Uterus (tissue), 2 donors: ENCODE results near the gene YPEL3.

ENCODE experiments used
- CTCF ChIP-seq, 4 experiments: fragments of 200-600 bp in 2 of 4; fragments of 450-650 bp in 2 of 4; sonication (generic) in 2 of 4; IDR thresholded peaks; one replicate each; pipeline ENCODE4 v1.5.1; 2016 to 2019; ENCODE audit warnings: antibody characterized with exemption in 4 of 4, mild to moderate bottlenecking in 2 of 4, moderate library complexity in 1 of 4
- POLR2A ChIP-seq, 2 donors: fragments of 450-650 bp; IDR thresholded peaks; one replicate each; pipeline ENCODE4 v1.6.1; 2016; ENCODE audit warnings: antibody characterized with exemption in 2 of 2, mild to moderate bottlenecking in 1 of 2, moderate library complexity in 1 of 2

- TF ChIP-seq CTCF (IDR thresholded peaks at IDR 0.05) (no peak), POLR2A (IDR thresholded peaks at IDR 0.05) (no peak)
These were observed 27.0 kb downstream of the YPEL3 start for GRCh38 chr16:30068750-30069610.
